ENCODE data around the gene COG6.

The COG6 gene

GRCh38 chr13:39612023-39612637 is 43.3 kb upstream of the COG6 start:
- no peak overlapping the region for H3K9ac ChIP-seq (ENCODE audit: low read depth, low read length, poor library complexity, severe bottlenecking)
- no peaks in the 10 kb centered on the region for H3K79me2 ChIP-seq (ENCODE audit: insufficient read depth, low read length)
- H3K9me3 ChIP-seq (ENCODE audit: insufficient read depth, low read depth, low read length): no peaks in the 10 kb centered on the region
- H3K4me3 ChIP-seq (ENCODE audit: low read length, poor library complexity, severe bottlenecking): no peak overlapping the region
- no peaks in the 10 kb centered on the region for H4K20me1 ChIP-seq (ENCODE audit: insufficient read depth, low read length, poor library complexity, severe bottlenecking)
- TF ChIP-seq EZH2phosphoT487 (IDR thresholded peaks at IDR 0.05; ENCODE audit: borderline replicate concordance) (no peak), CTCF (conservative IDR thresholded peaks at IDR 0.05; ENCODE audit: low read length) (peak; percentile 90)
- no peaks in the 10 kb centered on the region for H3K27me3 ChIP-seq (ENCODE audit: insufficient read depth, low read length, poor library complexity, severe bottlenecking)
- no peaks in the 10 kb centered on the region for H3K4me1 ChIP-seq (ENCODE audit: insufficient read depth, low read length, poor library complexity, severe bottlenecking)
- H3F3A ChIP-seq (ENCODE audit: low read depth): no peaks in the 10 kb centered on the region
- no peak overlapping the region for H3K4me2 ChIP-seq (ENCODE audit: low read depth, low read length, poor library complexity, severe bottlenecking)
- no peaks in the 10 kb centered on the region for H3K36me3 ChIP-seq (ENCODE audit: insufficient read depth, low read length)
- H2AFZ ChIP-seq (ENCODE audit: low read length): no peak overlapping the region
- H3K9me2 ChIP-seq (replicated peaks; ENCODE audit: low read depth, low read length): no peaks in the 10 kb centered on the region

- no peaks in the 10 kb centered on the region for H3K27me3 ChIP-seq (ENCODE audit: insufficient read depth, low read length, poor library complexity, severe bottlenecking)
- no peak overlapping the region for H3K9ac ChIP-seq (ENCODE audit: low read depth, low read length, poor library complexity, severe bottlenecking)
- no peaks in the 10 kb centered on the region for H3K4me1 ChIP-seq (ENCODE audit: insufficient read depth, low read length, poor library complexity, severe bottlenecking)
- H2AFZ ChIP-seq (ENCODE audit: low read length): peak overlapping the region; percentile 65
- no peaks in the 10 kb centered on the region for H3K36me3 ChIP-seq (ENCODE audit: insufficient read depth, low read length)
- no peaks in the 10 kb centered on the region for H3F3A ChIP-seq (ENCODE audit: low read depth)
- no peaks in the 10 kb centered on the region for H3K9me3 ChIP-seq (ENCODE audit: insufficient read depth, low read depth, low read length)
- H3K4me3 ChIP-seq (ENCODE audit: low read length, poor library complexity, severe bottlenecking): no peak overlapping the region
- TF ChIP-seq CTCF (conservative IDR thresholded peaks at IDR 0.05; ENCODE audit: low read length) (peak; percentile 86), EZH2phosphoT487 (IDR thresholded peaks at IDR 0.05; ENCODE audit: borderline replicate concordance) (no peak)
- no peak overlapping the region for H3K4me2 ChIP-seq (ENCODE audit: low read depth, low read length, poor library complexity, severe bottlenecking)
- H3K79me2 ChIP-seq (ENCODE audit: insufficient read depth, low read length): no peaks in the 10 kb centered on the region
- no peaks in the 10 kb centered on the region for H4K20me1 ChIP-seq (ENCODE audit: insufficient read depth, low read length, poor library complexity, severe bottlenecking)
- H3K9me2 ChIP-seq (replicated peaks; ENCODE audit: low read depth, low read length): no peaks in the 10 kb centered on the region
Measured at GRCh38 chr13:39616087-39616694, 39.3 kb upstream of the COG6 start.

- Histone ChIP-seq H3K4me3 (ENCODE audit: low read length, poor library complexity, severe bottlenecking) (no peak overlapping the region), H2AFZ (ENCODE audit: low read length) (no peak overlapping the region), H3K4me2 (ENCODE audit: low read depth, low read length, poor library complexity, severe bottlenecking) (no peak overlapping the region), H4K20me1 (ENCODE audit: insufficient read depth, low read length, poor library complexity, severe bottlenecking) (no peaks in the 10 kb centered on the region), H3K36me3 (ENCODE audit: insufficient read depth, low read length) (no peaks in the 10 kb centered on the region), H3K79me2 (ENCODE audit: insufficient read depth, low read length) (no peaks in the 10 kb centered on the region), H3K27me3 (ENCODE audit: insufficient read depth, low read length, poor library complexity, severe bottlenecking) (no peaks in the 10 kb centered on the region), H3K4me1 (ENCODE audit: insufficient read depth, low read length, poor library complexity, severe bottlenecking) (no peaks in the 10 kb centered on the region), H3K9ac (ENCODE audit: low read depth, low read length, poor library complexity, severe bottlenecking) (no peak overlapping the region), H3F3A (ENCODE audit: low read depth) (no peaks in the 10 kb centered on the region), H3K9me2 (replicated peaks; ENCODE audit: low read depth, low read length) (no peaks in the 10 kb centered on the region), H3K9me3 (ENCODE audit: insufficient read depth, low read depth, low read length) (no peaks in the 10 kb centered on the region)
- TF ChIP-seq EZH2phosphoT487 (IDR thresholded peaks at IDR 0.05; ENCODE audit: borderline replicate concordance): no peak
- TF ChIP-seq CTCF (conservative IDR thresholded peaks at IDR 0.05; ENCODE audit: low read length): no peak
Measured at GRCh38 chr13:39618561-39618960, 36.9 kb upstream of the COG6 start.

Data from Loucy (cell line).